ENCODE results near the gene BCL11B. TPM values are rescaled to one million over a fixed set of nuclear protein-coding genes. Genes with fewer than 3 reads are reported as not detected.
A peak's percentile ranks its signal among the peaks of the same experiment; 100 is the strongest.

The BCL11B gene
- total RNA-seq, 1 donor from 2014 or later = 11.5 TPM

DNA sequence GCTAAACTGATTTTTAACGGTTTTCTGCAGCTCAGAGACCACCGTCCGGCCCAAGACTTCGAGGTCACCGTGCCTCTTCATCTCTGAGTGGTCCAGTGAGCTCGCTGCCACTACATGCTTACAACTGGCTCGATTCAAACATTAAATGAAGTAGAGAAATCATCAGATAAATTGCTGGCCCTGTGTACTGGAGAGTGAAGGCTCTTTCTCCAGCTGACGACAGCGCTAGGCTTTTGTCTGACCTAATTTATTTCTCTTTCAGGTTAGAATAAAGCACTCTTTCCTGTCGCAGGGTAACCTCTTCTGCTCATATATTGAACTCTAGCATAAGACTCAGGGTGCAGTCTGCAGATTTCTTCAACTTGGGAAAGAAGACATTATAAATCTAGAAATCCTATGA lies 6.4 kb downstream of the BCL11B start:
- no peak overlapping the region for H3K27ac ChIP-seq
- DNase-seq (ENCODE audit: extremely low spot score in 2 of 2) = no peak
- H3K4me3 ChIP-seq = no peak overlapping the region
- H3K4me1 ChIP-seq = peaks cover 9% of the 10 kb centered on the region
- H3K36me3 ChIP-seq = no peaks in the 10 kb centered on the region
- TF ChIP-seq POLR2AphosphoS5 (IDR thresholded peaks at IDR 0.05; ENCODE audit: insufficient read depth in 1 of 2, low read depth in 1 of 2) = no peak
- TF ChIP-seq, protein P1, sequence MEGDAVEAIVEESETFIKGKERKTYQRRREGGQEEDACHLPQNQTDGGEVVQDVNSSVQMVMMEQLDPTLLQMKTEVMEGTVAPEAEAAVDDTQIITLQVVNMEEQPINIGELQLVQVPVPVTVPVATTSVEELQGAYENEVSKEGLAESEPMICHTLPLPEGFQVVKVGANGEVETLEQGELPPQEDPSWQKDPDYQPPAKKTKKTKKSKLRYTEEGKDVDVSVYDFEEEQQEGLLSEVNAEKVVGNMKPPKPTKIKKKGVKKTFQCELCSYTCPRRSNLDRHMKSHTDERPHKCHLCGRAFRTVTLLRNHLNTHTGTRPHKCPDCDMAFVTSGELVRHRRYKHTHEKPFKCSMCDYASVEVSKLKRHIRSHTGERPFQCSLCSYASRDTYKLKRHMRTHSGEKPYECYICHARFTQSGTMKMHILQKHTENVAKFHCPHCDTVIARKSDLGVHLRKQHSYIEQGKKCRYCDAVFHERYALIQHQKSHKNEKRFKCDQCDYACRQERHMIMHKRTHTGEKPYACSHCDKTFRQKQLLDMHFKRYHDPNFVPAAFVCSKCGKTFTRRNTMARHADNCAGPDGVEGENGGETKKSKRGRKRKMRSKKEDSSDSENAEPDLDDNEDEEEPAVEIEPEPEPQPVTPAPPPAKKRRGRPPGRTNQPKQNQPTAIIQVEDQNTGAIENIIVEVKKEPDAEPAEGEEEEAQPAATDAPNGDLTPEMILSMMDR (IDR thresholded peaks at IDR 0.05) = no peak
- no peak for TF ChIP-seq POLR2A (IDR thresholded peaks at IDR 0.05)
- H3K9me3 ChIP-seq = no peaks in the 10 kb centered on the region
- H3K27me3 ChIP-seq = no peaks in the 10 kb centered on the region
- intact Hi-C loops (cut with DNase I) = no loop called here

DNA sequence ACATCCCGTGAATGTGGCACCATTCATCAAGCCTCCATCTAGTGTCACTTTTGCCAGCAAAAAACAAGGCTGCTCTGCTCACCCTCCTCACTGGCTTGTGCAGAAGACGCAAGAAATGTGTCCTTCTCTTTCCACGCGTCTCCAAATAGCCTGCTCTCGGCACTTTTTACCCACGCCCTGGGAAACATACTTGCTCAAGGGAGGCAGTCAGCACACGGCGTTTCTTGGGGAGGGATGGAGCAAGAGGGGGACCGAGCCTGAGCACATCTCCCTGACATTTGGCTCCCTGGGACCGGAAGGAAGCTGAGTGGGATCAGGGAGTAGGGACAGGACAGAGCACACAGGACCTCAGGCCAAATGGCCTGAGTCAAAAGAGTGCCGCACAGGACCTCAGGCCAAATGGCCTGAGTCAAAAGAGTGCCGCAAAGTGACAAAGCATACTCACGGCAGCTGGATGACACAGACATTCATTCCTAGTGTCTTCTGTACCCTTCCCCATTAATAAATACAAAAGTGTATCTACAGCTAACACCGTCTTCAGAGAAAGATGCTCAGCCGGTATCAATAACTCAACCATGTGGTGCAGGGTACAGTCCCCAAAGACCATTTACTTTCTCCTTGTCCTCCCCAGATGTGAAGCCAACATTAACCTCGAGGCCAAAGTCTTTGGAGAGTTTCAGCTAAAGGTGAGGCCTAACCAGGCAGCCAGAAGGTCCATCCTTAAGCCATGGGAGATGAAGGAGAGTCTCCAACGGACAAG lies 7.1 kb downstream of the BCL11B start:
- Histone ChIP-seq H3K27me3 (no peaks in the 10 kb centered on the region), H3K27ac (no peak overlapping the region), H3K36me3 (no peaks in the 10 kb centered on the region), H3K4me1 (peaks cover 9% of the 10 kb centered on the region), H3K9me3 (no peaks in the 10 kb centered on the region), H3K4me3 (no peak overlapping the region)
- TF ChIP-seq, protein P1 (IDR thresholded peaks at IDR 0.05) = no peak
- TF ChIP-seq POLR2AphosphoS5 (IDR thresholded peaks at IDR 0.05; ENCODE audit: insufficient read depth in 1 of 2, low read depth in 1 of 2) (no peak), POLR2A (IDR thresholded peaks at IDR 0.05) (no peak)
- intact Hi-C loops (cut with DNase I) = no loop called here
- DNase-seq (ENCODE audit: extremely low spot score in 2 of 2) = no peak

DNA sequence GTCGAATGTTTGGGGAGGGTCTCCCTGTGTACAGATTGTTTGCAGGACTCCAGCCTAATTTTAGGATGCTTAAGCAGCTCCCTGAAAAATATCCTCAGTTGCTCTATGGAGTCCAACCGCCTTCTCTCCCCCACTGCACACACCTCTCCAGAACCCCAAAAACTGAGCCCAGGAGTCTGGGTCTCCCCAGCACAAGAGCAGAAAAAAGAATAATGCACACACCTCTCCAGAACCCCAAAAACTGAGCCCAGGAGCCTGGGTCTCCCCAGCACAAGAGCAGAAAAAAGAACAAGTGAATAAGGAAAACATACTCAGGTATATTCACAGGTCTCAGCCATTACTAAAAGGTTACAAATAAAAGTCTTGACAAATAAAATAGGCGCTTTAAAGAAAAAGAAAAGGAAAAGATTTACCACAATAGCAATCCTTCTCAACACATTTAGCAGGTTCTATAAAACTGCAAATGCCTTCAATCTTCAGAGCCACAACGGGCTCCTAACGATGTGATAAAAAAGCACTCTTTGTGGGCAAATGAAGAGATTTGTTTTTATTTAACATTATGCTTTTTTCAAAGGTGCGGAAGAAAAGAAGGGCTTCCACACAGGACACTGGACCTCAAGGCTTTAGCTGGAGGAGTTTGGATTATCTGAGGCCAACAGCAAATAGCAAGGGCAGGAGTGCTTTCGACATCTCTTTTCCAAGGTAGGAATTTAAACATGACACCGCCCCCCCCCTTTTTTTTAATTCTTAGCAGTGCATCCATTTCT lies 8.2 kb downstream of the BCL11B start:
- no peaks in the 10 kb centered on the region for H3K36me3 ChIP-seq
- H3K27me3 ChIP-seq = no peaks in the 10 kb centered on the region

DNA sequence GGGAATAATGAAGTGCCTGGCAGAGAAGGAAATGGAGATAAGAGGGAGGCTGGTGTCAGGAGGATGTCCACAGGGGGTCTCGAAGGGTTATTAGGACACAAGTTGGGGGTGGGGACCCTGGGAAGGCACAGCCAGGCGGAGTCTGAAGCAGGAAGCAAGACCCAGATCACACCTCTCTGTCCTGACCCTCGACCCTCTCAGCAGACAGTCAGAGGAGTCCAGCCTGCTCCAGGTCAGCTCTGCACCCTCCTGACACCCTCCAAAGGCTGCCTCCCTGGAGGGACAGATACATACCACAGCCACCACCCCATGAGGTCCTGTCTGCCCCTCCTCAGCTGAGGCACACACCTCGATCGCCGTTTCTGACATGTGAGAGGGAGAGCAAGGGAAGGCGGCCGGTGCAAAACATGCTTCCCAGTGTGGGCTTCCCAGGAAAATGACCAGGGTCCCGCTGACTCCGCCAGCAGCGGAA lies 9.0 kb downstream of the BCL11B start:
- Histone ChIP-seq H3K36me3 (no peaks in the 10 kb centered on the region), H3K4me1 (peaks cover 19% of the 10 kb centered on the region), H3K9me3 (no peaks in the 10 kb centered on the region), H3K27ac (peak overlapping the region; percentile 15), H3K27me3 (no peaks in the 10 kb centered on the region), H3K4me3 (no peak overlapping the region)
- TF ChIP-seq, protein P1 (IDR thresholded peaks at IDR 0.05) = no peak
- no peak for TF ChIP-seq POLR2AphosphoS5 (IDR thresholded peaks at IDR 0.05; ENCODE audit: insufficient read depth in 1 of 2, low read depth in 1 of 2)
- no peak for TF ChIP-seq POLR2A (IDR thresholded peaks at IDR 0.05)
- intact Hi-C loops (cut with DNase I) = no loop called here
- no peak for DNase-seq (ENCODE audit: extremely low spot score in 2 of 2)

More for the DNA sequence above, 8.2 kb downstream of the BCL11B start:
- Histone ChIP-seq H3K9me3 (no peaks in the 10 kb centered on the region), H3K4me1 (peaks cover 12% of the 10 kb centered on the region), H3K27ac (peak overlapping the region; percentile 15), H3K4me3 (no peak overlapping the region)
- intact Hi-C loops (cut with DNase I) = no loop called here
- TF ChIP-seq POLR2A (IDR thresholded peaks at IDR 0.05) (no peak), POLR2AphosphoS5 (IDR thresholded peaks at IDR 0.05; ENCODE audit: insufficient read depth in 1 of 2, low read depth in 1 of 2) (no peak)
- TF ChIP-seq, protein P1 (IDR thresholded peaks at IDR 0.05) = no peak
- DNase-seq (ENCODE audit: extremely low spot score in 2 of 2) = no peak

Measured in vagina (tissue), 2 donors.